H9 (cell line): Measurements from ENCODE around the gene MGST1. TPM values are rescaled to one million over a fixed set of nuclear protein-coding genes. Genes with fewer than 3 reads are reported as not detected.

ENCODE experiments used
- DNase-seq: peaks from one replicate; pipeline ENCODE4 v3.0.0-alpha.2; 2017
- H2AFZ ChIP-seq: one replicate; pipeline ENCODE4 v1.6.1; 2013; ENCODE audit warnings: mild to moderate bottlenecking, low read length, control low read depth, moderate library complexity
- H2AK5ac ChIP-seq: 2 replicates; pipeline ENCODE4 v1.6.1; 2013; ENCODE audit warnings: low read length, control low read depth, mixed read lengths; ENCODE audit not compliant: insufficient read length
- H2BK120ac ChIP-seq: one replicate; pipeline ENCODE4 v1.6.1; 2013; ENCODE audit warnings: low read depth, mild to moderate bottlenecking, low read length, control low read depth, inconsistent platforms; ENCODE audit not compliant: poor library complexity, severe bottlenecking
- H2BK12ac ChIP-seq: 2 replicates; pipeline ENCODE4 v1.6.1; 2013; ENCODE audit warnings: low read length, control low read depth, mixed read lengths, low read depth; ENCODE audit not compliant: insufficient read length
- H2BK15ac ChIP-seq: 2 replicates; pipeline ENCODE4 v1.6.1; 2013; ENCODE audit warnings: low read depth, low read length, control low read depth
- H2BK20ac ChIP-seq: one replicate; pipeline ENCODE4 v1.6.1; 2013; ENCODE audit warnings: low read depth, mild to moderate bottlenecking, low read length, control low read depth, inconsistent platforms; ENCODE audit not compliant: poor library complexity, severe bottlenecking
- H2BK5ac ChIP-seq: 2 replicates; pipeline ENCODE4 v1.6.1; 2013; ENCODE audit warnings: low read length, control low read depth, mixed read lengths; ENCODE audit not compliant: insufficient read length
- H3K14ac ChIP-seq: 2 replicates; pipeline ENCODE4 v1.6.1; 2013; ENCODE audit warnings: low read length, control low read depth; ENCODE audit not compliant: insufficient read depth
- H3K18ac ChIP-seq: 2 replicates; pipeline ENCODE4 v1.6.1; 2013; ENCODE audit warnings: low read depth, mild to moderate bottlenecking, mixed read lengths, low read length, control low read depth; ENCODE audit not compliant: insufficient read length
- H3K23ac ChIP-seq: 2 replicates; pipeline ENCODE4 v1.6.1; 2013; ENCODE audit warnings: low read length, control low read depth, mixed read lengths, low read depth; ENCODE audit not compliant: insufficient read length
- H3K23me2 ChIP-seq: 2 replicates; pipeline ENCODE4 v1.6.1; 2013; ENCODE audit warnings: low read depth, mild to moderate bottlenecking, mixed read lengths, low read length, control low read depth; ENCODE audit not compliant: insufficient read length, poor library complexity, severe bottlenecking
- H3K27ac ChIP-seq: 2 replicates; pipeline ENCODE4 v1.5.1; 2013; ENCODE audit warnings: low read length, control low read depth, mixed read lengths, low read depth; ENCODE audit not compliant: insufficient read length
- H3K27me3 ChIP-seq: 2 replicates; pipeline ENCODE4 v1.6.1; 2013; ENCODE audit warnings: low read length, control low read depth, inconsistent platforms; ENCODE audit not compliant: insufficient read depth
- H3K4ac ChIP-seq: 2 replicates; pipeline ENCODE4 v1.6.1; 2013; ENCODE audit warnings: low read depth, mild to moderate bottlenecking, control low read depth, inconsistent platforms, low read length, moderate library complexity
- H3K4me1 ChIP-seq: 2 replicates; pipeline ENCODE4 v1.6.1; 2013; ENCODE audit warnings: low read length, control low read depth, inconsistent platforms; ENCODE audit not compliant: insufficient read depth
- H3K4me2 ChIP-seq: 2 replicates; pipeline ENCODE4 v1.6.1; 2013; ENCODE audit warnings: low read length, control low read depth, mixed read lengths; ENCODE audit not compliant: insufficient read length, insufficient read depth
- H3K56ac ChIP-seq: 2 replicates; pipeline ENCODE4 v1.6.1; 2013; ENCODE audit warnings: low read depth, mild to moderate bottlenecking, mixed read lengths, low read length, control low read depth; ENCODE audit not compliant: insufficient read length
- H3K79me1 ChIP-seq: 2 replicates; pipeline ENCODE4 v1.6.1; 2013; ENCODE audit warnings: low read depth, mild to moderate bottlenecking, moderate library complexity, low read length, control low read depth, inconsistent platforms; ENCODE audit not compliant: insufficient read depth, poor library complexity, severe bottlenecking
- H3K79me2 ChIP-seq: 2 replicates; pipeline ENCODE4 v1.6.1; 2013; ENCODE audit warnings: low read length, control low read depth, inconsistent platforms; ENCODE audit not compliant: insufficient read depth
- H3K9ac ChIP-seq: 2 replicates; pipeline ENCODE4 v1.6.1; 2013; ENCODE audit warnings: low read length, control low read depth, mixed read lengths; ENCODE audit not compliant: insufficient read length; ENCODE audit errors: extremely low read depth
- H3K9me3 ChIP-seq: one replicate; pipeline ENCODE4 v1.6.1; 2013; ENCODE audit warnings: low read depth, low read length, inconsistent platforms; ENCODE audit not compliant: control insufficient read depth
- H3T11ph ChIP-seq: one replicate; pipeline ENCODE4 v1.6.1; 2013; ENCODE audit warnings: mild to moderate bottlenecking, low read length, control low read depth, inconsistent platforms
- H4K20me1 ChIP-seq: one replicate; pipeline ENCODE4 v1.6.1; 2013; ENCODE audit not compliant: control insufficient read depth, insufficient read length, insufficient read depth
- H4K5ac ChIP-seq: 2 replicates; pipeline ENCODE4 v1.6.1; 2013; ENCODE audit warnings: low read depth, mild to moderate bottlenecking, mixed read lengths, low read length, control low read depth; ENCODE audit not compliant: insufficient read length
- H4K8ac ChIP-seq: replicated peaks from 2 replicates; pipeline ENCODE4 v1.6.1; 2013; ENCODE audit warnings: low read length, control low read depth, mixed read lengths, low read depth; ENCODE audit not compliant: insufficient read length
- H4K91ac ChIP-seq: 2 replicates; pipeline ENCODE4 v1.6.1; 2013; ENCODE audit warnings: low read depth, mild to moderate bottlenecking, moderate library complexity, mixed read lengths, low read length, control low read depth; ENCODE audit not compliant: insufficient read length
- H3K27ac Mint-ChIP-seq, 3 experiments: 2 replicates in 2 of 3; 3 replicates in 1 of 3; pipeline ENCODE4 v1.8.0; 2020 to 2021; ENCODE audit warnings: mixed read lengths in 3 of 3, mild to moderate bottlenecking in 1 of 3, moderate library complexity in 1 of 3
- H3K27me3 Mint-ChIP-seq: 2 replicates; pipeline ENCODE4 v1.8.0; 2021; ENCODE audit warnings: low read depth, mild to moderate bottlenecking, moderate library complexity, mixed read lengths
- H3K36me3 Mint-ChIP-seq, 3 experiments: 2 replicates in 2 of 3; 3 replicates in 1 of 3; pipeline ENCODE4 v1.8.0; 2020 to 2021; ENCODE audit warnings: low read depth in 3 of 3, mixed read lengths in 3 of 3; ENCODE audit not compliant: insufficient read depth in 1 of 3
- H3K4me1 Mint-ChIP-seq, 2 experiments: 2 replicates each; pipeline ENCODE4 v1.8.0; 2020; ENCODE audit warnings: mixed read lengths in 2 of 2
- H3K4me3 Mint-ChIP-seq, 2 experiments: 2 replicates in 1 of 2; 3 replicates in 1 of 2; pipeline ENCODE4 v1.8.0; 2020 to 2021; ENCODE audit warnings: mild to moderate bottlenecking in 2 of 2, mixed read lengths in 2 of 2, moderate library complexity in 1 of 2
- H3K9me3 Mint-ChIP-seq, 2 experiments: 2 replicates in 1 of 2; 3 replicates in 1 of 2; pipeline ENCODE4 v1.8.0; 2020; ENCODE audit warnings: mild to moderate bottlenecking in 2 of 2, mixed read lengths in 2 of 2, moderate library complexity in 1 of 2
- WGBS: extraction: QIAGEN DNeasy Blood & Tissue Kit; methylation state at CpG from one replicate; pipeline ENCODE4 v1.1.7; 2013; ENCODE audit warnings: missing lambda C conversion rate, low lambda C conversion rate, mixed read lengths; ENCODE audit not compliant: insufficient read length; ENCODE audit errors: extremely low coverage; 5-methylcytosine and 5-hydroxymethylcytosine counted together
- total RNA-seq: library from RNA; stranded (reverse); gene quantifications from 2 replicates; pipeline ENCODE4 v1.2.1, GENCODE V29; 2021
- TF ChIP-seq, protein P1 (sequence below): fragments of 200-600 bp; sonication (generic); conservative IDR thresholded peaks from 3 replicates; pipeline ENCODE4 v1.8.0; 2021; ENCODE audit warnings: antibody characterized with exemption, mild to moderate bottlenecking

MGST1 gene
- total RNA-seq, 1 experiment from 2014 or later = 235 TPM

- WGBS = no CpG with 5 or more reads among the region's 2 CpGs
- Histone ChIP-seq H4K8ac (no peak overlapping the region), H3K27ac (no peak overlapping the region), H3K4me1 (no peaks in the 10 kb centered on the region), H3K14ac (no peak overlapping the region), H2BK120ac (no peak overlapping the region), H3K4ac (no peak overlapping the region), H3K27me3 (no peaks in the 10 kb centered on the region), H2AK5ac (no peak overlapping the region), H3T11ph (no peak overlapping the region), H2BK15ac (no peak overlapping the region), H3K23me2 (no peaks in the 10 kb centered on the region), H3K23ac (no peak overlapping the region), H3K4me2 (no peak overlapping the region), H3K9me3 (no peaks in the 10 kb centered on the region), H3K9ac (no peak overlapping the region), H4K5ac (no peak overlapping the region), H3K79me2 (no peaks in the 10 kb centered on the region), H2BK12ac (no peak overlapping the region), H2AFZ (no peak overlapping the region), H3K56ac (no peak overlapping the region), H4K91ac (no peak overlapping the region), H3K18ac (no peak overlapping the region), H4K20me1 (no peaks in the 10 kb centered on the region), H3K79me1 (no peaks in the 10 kb centered on the region), H2BK20ac (no peak overlapping the region), H2BK5ac (no peak overlapping the region)
- no peak overlapping the region for H3K4me3 Mint-ChIP-seq
- H3K9me3 Mint-ChIP-seq = no peaks in the 10 kb centered on the region
- no peaks in the 10 kb centered on the region; a peak in 1 of 7 replicates for H3K36me3 Mint-ChIP-seq
- H3K27ac Mint-ChIP-seq = no peak overlapping the region
- DNase-seq = no peak
- H3K4me1 Mint-ChIP-seq = peaks cover 3 to 4% of the 10 kb centered on the region in 2 experiments
- TF ChIP-seq, protein P1, sequence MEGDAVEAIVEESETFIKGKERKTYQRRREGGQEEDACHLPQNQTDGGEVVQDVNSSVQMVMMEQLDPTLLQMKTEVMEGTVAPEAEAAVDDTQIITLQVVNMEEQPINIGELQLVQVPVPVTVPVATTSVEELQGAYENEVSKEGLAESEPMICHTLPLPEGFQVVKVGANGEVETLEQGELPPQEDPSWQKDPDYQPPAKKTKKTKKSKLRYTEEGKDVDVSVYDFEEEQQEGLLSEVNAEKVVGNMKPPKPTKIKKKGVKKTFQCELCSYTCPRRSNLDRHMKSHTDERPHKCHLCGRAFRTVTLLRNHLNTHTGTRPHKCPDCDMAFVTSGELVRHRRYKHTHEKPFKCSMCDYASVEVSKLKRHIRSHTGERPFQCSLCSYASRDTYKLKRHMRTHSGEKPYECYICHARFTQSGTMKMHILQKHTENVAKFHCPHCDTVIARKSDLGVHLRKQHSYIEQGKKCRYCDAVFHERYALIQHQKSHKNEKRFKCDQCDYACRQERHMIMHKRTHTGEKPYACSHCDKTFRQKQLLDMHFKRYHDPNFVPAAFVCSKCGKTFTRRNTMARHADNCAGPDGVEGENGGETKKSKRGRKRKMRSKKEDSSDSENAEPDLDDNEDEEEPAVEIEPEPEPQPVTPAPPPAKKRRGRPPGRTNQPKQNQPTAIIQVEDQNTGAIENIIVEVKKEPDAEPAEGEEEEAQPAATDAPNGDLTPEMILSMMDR = no peak
- no peaks in the 10 kb centered on the region for H3K27me3 Mint-ChIP-seq
Measured at GRCh38 chr12:16299403-16299802, 48.0 kb upstream of the MGST1 start.
